Measurements from ENCODE around the gene GMCL1.
"Not testable (repeated sequence)": the region's sequence is repeated elsewhere in the genome, so short reads cannot be mapped to it uniquely, and the experiment has no call there.

Gene GMCL1

GRCh38 chr2:69797235-69797634, 32.2 kb upstream of the GMCL1 start:
- no peaks in the 10 kb centered on the region for H3K36me3 ChIP-seq
- DNase-seq = no peak
- H3K4me1 ChIP-seq = no peaks in the 10 kb centered on the region
- TF ChIP-seq CTCF (IDR thresholded peaks at IDR 0.05; ENCODE audit: low read depth, low read length) = no peak
- H3K27me3 ChIP-seq = no peaks in the 10 kb centered on the region
- no peaks in the 10 kb centered on the region for H3K9me3 ChIP-seq
- H3K4me3 ChIP-seq (ENCODE audit: low read depth, low read length) = no peak overlapping the region

- Histone ChIP-seq H3K4me3 (ENCODE audit: low read depth, low read length) (no peak overlapping the region), H3K4me1 (no peaks in the 10 kb centered on the region), H3K36me3 (no peaks in the 10 kb centered on the region), H3K27me3 (no peaks in the 10 kb centered on the region), H3K9me3 (no peaks in the 10 kb centered on the region)
- no peak for DNase-seq
- TF ChIP-seq CTCF (IDR thresholded peaks at IDR 0.05; ENCODE audit: low read depth, low read length) = no peak
These were observed 31.6 kb upstream of the GMCL1 start for GRCh38 chr2:69797836-69798289.

- H3K27me3 ChIP-seq = no peaks in the 10 kb centered on the region
- no peak for DNase-seq
- no peaks in the 10 kb centered on the region for H3K36me3 ChIP-seq
- H3K9me3 ChIP-seq = no peaks in the 10 kb centered on the region
- no peak for TF ChIP-seq CTCF (IDR thresholded peaks at IDR 0.05; ENCODE audit: low read depth, low read length)
- no peaks in the 10 kb centered on the region for H3K4me1 ChIP-seq
- H3K4me3 ChIP-seq (ENCODE audit: low read depth, low read length) = no peak overlapping the region
These were observed 31.1 kb upstream of the GMCL1 start for GRCh38 chr2:69798290-69798908.

- Histone ChIP-seq H3K4me1 (no peaks in the 10 kb centered on the region), H3K27me3 (no peaks in the 10 kb centered on the region), H3K36me3 (no peaks in the 10 kb centered on the region), H3K9me3 (no peaks in the 10 kb centered on the region), H3K4me3 (ENCODE audit: low read depth, low read length) (no peak overlapping the region)
- DNase-seq = no peak
- no peak for TF ChIP-seq CTCF (IDR thresholded peaks at IDR 0.05; ENCODE audit: low read depth, low read length)
These were observed 30.4 kb upstream of the GMCL1 start for GRCh38 chr2:69798909-69799526.

- no peaks in the 10 kb centered on the region for H3K9me3 ChIP-seq
- no peaks in the 10 kb centered on the region for H3K36me3 ChIP-seq
- DNase-seq = no peak
- H3K4me1 ChIP-seq = no peaks in the 10 kb centered on the region
- TF ChIP-seq CTCF (IDR thresholded peaks at IDR 0.05; ENCODE audit: low read depth, low read length) = no peak
- H3K4me3 ChIP-seq (ENCODE audit: low read depth, low read length) = no peak overlapping the region
- no peaks in the 10 kb centered on the region for H3K27me3 ChIP-seq
These were observed 27.6 kb upstream of the GMCL1 start for GRCh38 chr2:69801745-69802290.

GRCh38 chr2:69802781-69803367, 26.6 kb upstream of the GMCL1 start:
- not testable (repeated sequence) for DNase-seq; H3K27me3 ChIP-seq; H3K9me3 ChIP-seq; H3K36me3 ChIP-seq; H3K4me3 ChIP-seq (ENCODE audit: low read depth, low read length); H3K4me1 ChIP-seq
